ENCODE data around the gene HDAC6.
"Not testable (repeated sequence)": the region's sequence is repeated elsewhere in the genome, so short reads cannot be mapped to it uniquely, and the experiment has no call there.

Gene HDAC6

GRCh38 chrX:48848847-48849246 is 47.0 kb downstream of the HDAC6 start:
- TF ChIP-seq, protein P1, sequence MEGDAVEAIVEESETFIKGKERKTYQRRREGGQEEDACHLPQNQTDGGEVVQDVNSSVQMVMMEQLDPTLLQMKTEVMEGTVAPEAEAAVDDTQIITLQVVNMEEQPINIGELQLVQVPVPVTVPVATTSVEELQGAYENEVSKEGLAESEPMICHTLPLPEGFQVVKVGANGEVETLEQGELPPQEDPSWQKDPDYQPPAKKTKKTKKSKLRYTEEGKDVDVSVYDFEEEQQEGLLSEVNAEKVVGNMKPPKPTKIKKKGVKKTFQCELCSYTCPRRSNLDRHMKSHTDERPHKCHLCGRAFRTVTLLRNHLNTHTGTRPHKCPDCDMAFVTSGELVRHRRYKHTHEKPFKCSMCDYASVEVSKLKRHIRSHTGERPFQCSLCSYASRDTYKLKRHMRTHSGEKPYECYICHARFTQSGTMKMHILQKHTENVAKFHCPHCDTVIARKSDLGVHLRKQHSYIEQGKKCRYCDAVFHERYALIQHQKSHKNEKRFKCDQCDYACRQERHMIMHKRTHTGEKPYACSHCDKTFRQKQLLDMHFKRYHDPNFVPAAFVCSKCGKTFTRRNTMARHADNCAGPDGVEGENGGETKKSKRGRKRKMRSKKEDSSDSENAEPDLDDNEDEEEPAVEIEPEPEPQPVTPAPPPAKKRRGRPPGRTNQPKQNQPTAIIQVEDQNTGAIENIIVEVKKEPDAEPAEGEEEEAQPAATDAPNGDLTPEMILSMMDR (IDR thresholded peaks at IDR 0.05; ENCODE audit: control insufficient read depth, extremely low read depth, insufficient read depth) = no peak
- no peak overlapping the region for H3K4me3 ChIP-seq (ENCODE audit: low read depth, low read length)
- no peak for DNase-seq (ENCODE audit: low read depth)

DNA sequence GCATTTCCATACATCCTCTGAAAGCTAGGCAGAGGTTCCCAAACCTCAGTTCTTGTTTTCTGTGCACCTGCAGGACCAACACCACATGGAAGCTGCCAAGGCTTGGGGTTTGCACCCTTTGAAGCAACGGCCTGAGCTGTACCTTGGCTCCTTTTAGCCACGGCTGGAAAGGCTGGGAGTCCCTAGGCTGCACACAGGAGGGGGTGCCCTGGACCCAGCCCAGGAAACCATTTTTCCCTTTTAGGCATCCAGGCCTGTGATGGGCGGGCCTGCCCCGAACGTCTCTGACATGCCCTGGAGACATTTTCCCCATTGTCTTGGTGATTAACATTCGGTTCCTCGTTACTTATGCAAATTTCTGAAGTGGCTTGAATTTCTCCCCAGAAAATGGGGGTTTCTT is 51.0 kb downstream of the HDAC6 start:
- H3K4me3 ChIP-seq (ENCODE audit: low read depth, low read length) = no peak overlapping the region
- TF ChIP-seq, protein P1 (IDR thresholded peaks at IDR 0.05; ENCODE audit: control insufficient read depth, extremely low read depth, insufficient read depth) = no peak
- no peak for DNase-seq (ENCODE audit: low read depth)

DNA sequence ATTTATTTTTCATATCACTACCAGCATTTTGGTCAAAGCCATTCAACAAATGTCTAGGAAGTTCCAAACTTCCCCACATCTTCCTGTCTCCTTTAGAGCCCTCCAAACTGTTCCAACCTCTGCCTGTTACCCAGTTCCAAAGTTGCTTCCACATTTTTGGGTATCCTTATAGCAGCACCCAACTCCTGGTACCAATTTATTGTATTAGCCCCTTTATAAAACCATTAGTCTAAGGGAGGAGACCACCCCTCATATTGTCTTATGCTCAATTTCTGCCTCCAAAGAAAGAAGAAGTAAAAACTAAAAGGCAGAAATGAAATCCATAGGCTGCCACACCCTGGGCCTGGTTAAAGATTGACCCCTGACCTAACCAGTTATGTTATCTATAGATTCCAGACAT is 51.6 kb downstream of the HDAC6 start:
- DNase-seq (ENCODE audit: low read depth) = not testable (repeated sequence)

GRCh38 chrX:48854121-48854804 is 52.4 kb downstream of the HDAC6 start:
- H3K4me3 ChIP-seq (ENCODE audit: low read depth, low read length); DNase-seq (ENCODE audit: low read depth): not testable (repeated sequence)

More for the DNA sequence above, 51.6 kb downstream of the HDAC6 start:
- H3K4me3 ChIP-seq (ENCODE audit: low read depth, low read length) = not testable (repeated sequence)

- no peak for DNase-seq (ENCODE audit: low read depth)
- TF ChIP-seq, protein P1 (IDR thresholded peaks at IDR 0.05; ENCODE audit: control insufficient read depth, extremely low read depth, insufficient read depth) = 0 out of 2 replicates have a peak, but pooled peaks have one; percentile 20
- H3K4me3 ChIP-seq (ENCODE audit: low read depth, low read length) = no peak overlapping the region
Observed at GRCh38 chrX:48854898-48855297, 53.0 kb downstream of the HDAC6 start.

GRCh38 chrX:48864210-48864609 is 62.3 kb downstream of the HDAC6 start:
- no peak overlapping the region for H3K4me3 ChIP-seq (ENCODE audit: low read depth, low read length)
- TF ChIP-seq, protein P1 (IDR thresholded peaks at IDR 0.05; ENCODE audit: control insufficient read depth, extremely low read depth, insufficient read depth) = no peak
- no peak for DNase-seq (ENCODE audit: low read depth)

- DNase-seq (ENCODE audit: low read depth); H3K4me3 ChIP-seq (ENCODE audit: low read depth, low read length): not testable (repeated sequence)
Observed at GRCh38 chrX:48872017-48872416, 70.2 kb downstream of the HDAC6 start.

All from LNCaP clone FGC (cell line).